HG03103 (cell line): Measurements from ENCODE around the gene LRRC71.

Experiments
- ATAC-seq: cut with Tn5 transposase; IDR thresholded peaks from one replicate; pipeline ENCODE4 v1.9.1; 2021; ENCODE audit warnings: low read depth; ENCODE audit not compliant: unreplicated experiment

The LRRC71 gene

GRCh38 chr1:156903328-156904091, 16.9 kb upstream of the LRRC71 start:
- ATAC-seq: no peak

- ATAC-seq: no peak
Observed at GRCh38 chr1:156904187-156904959, 16.1 kb upstream of the LRRC71 start.

GRCh38 chr1:156905176-156905575, 15.3 kb upstream of the LRRC71 start:
- no peak for ATAC-seq

GRCh38 chr1:156905651-156906050, 14.8 kb upstream of the LRRC71 start:
- ATAC-seq: no peak

- no peak for ATAC-seq
Observed at GRCh38 chr1:156906206-156906906, 14.1 kb upstream of the LRRC71 start.

GRCh38 chr1:156908541-156908940, 11.9 kb upstream of the LRRC71 start:
- no peak for ATAC-seq

GRCh38 chr1:156908955-156909354, 11.5 kb upstream of the LRRC71 start:
- ATAC-seq: no peak

GRCh38 chr1:156909671-156910070, 10.8 kb upstream of the LRRC71 start:
- ATAC-seq: no peak

- no peak for ATAC-seq
Observed at GRCh38 chr1:156910309-156910782, 10.1 kb upstream of the LRRC71 start.

GRCh38 chr1:156911577-156912298, 8.7 kb upstream of the LRRC71 start:
- no peak for ATAC-seq

GRCh38 chr1:156912310-156912709, 8.1 kb upstream of the LRRC71 start:
- ATAC-seq: no peak

GRCh38 chr1:156912861-156913808, 7.3 kb upstream of the LRRC71 start:
- ATAC-seq: no peak

GRCh38 chr1:156913809-156914387, 6.5 kb upstream of the LRRC71 start:
- ATAC-seq: no peak

GRCh38 chr1:156914440-156914856, 6.0 kb upstream of the LRRC71 start:
- no peak for ATAC-seq

- no peak for ATAC-seq
Observed at GRCh38 chr1:156921053-156921529, 659 bp downstream of the LRRC71 start.

- ATAC-seq: no peak
Observed at GRCh38 chr1:156922986-156923669, 2.7 kb downstream of the LRRC71 start.

GRCh38 chr1:156923670-156924477, 3.4 kb downstream of the LRRC71 start:
- ATAC-seq: no peak
